K562 (cell line): ENCODE results near the gene CRPPA. TPM values are rescaled to one million over a fixed set of nuclear protein-coding genes. Genes with fewer than 3 reads are reported as not detected.
A peak's percentile ranks its signal among the peaks of the same experiment; 100 is the strongest.

Source experiments
- CAMTA2 ChIP-seq: fragments of 250-450 bp; sonication (Bioruptor Pico); conservative IDR thresholded peaks from 2 replicates; pipeline ENCODE4 v1.5.1; 2022
- CCNT2 ChIP-seq: IDR thresholded peaks from 2 replicates; pipeline ENCODE4 v1.6.1; 2011; ENCODE audit warnings: borderline replicate concordance, low read depth, mild to moderate bottlenecking, moderate library complexity, mixed read lengths, low read length; ENCODE audit not compliant: insufficient read length; ENCODE audit errors: extremely low read depth
- DDX20 ChIP-seq: fragments of 450-650 bp; IDR thresholded peaks from 2 replicates; pipeline ENCODE4 v1.6.1; 2016; ENCODE audit warnings: missing genetic modification characterization, low read depth, mild to moderate bottlenecking, missing compliant biosample characterization, moderate library complexity
- E4F1 ChIP-seq: fragments of 250-450 bp; sonication (Bioruptor Pico); IDR thresholded peaks from 2 replicates; pipeline ENCODE4 v1.5.0; 2021; ENCODE audit warnings: mild to moderate bottlenecking, borderline replicate concordance
- MAFG ChIP-seq: fragments of 450-650 bp; conservative IDR thresholded peaks from 2 replicates; pipeline ENCODE4 v1.6.1; 2016; ENCODE audit warnings: missing genetic modification characterization, missing compliant biosample characterization
- MAZ ChIP-seq, 2 experiments: fragments of 450-650 bp in 1 of 2; sonication (generic) in 1 of 2; formaldehyde crosslinking; IDR thresholded peaks in 1 of 2; conservative IDR thresholded peaks in 1 of 2; 2 replicates each; pipeline versions ENCODE4 v1.4.0 to v1.5.0; 2020; ENCODE audit warnings: mild to moderate bottlenecking in 1 of 2, missing genetic modification reagents in 1 of 2
- MECOM ChIP-seq: fragments of 250-450 bp; sonication (Bioruptor Pico); IDR thresholded peaks from 2 replicates; pipeline ENCODE4 v1.8.0; 2022; ENCODE audit warnings: inconsistent platforms
- POLR2A ChIP-seq: fragments of 450-650 bp; conservative IDR thresholded peaks from 2 replicates; pipeline ENCODE4 v1.6.1; 2016
- POLR3A ChIP-seq: IDR thresholded peaks from 2 replicates; pipeline ENCODE4 v1.6.1; 2011; ENCODE audit warnings: borderline replicate concordance, mild to moderate bottlenecking, moderate library complexity; ENCODE audit not compliant: insufficient read length, insufficient read depth; ENCODE audit errors: extremely low read depth
- PREB ChIP-seq: sonication (generic); formaldehyde crosslinking; IDR thresholded peaks from 2 replicates; pipeline ENCODE4 v1.8.1; 2023; ENCODE audit warnings: mild to moderate bottlenecking, missing genetic modification reagents
- PTRF ChIP-seq: fragments of 450-650 bp; IDR thresholded peaks from 2 replicates; pipeline ENCODE4 v1.6.1; 2016; ENCODE audit warnings: mild to moderate bottlenecking, missing genetic modification characterization, missing compliant biosample characterization
- PTTG1 ChIP-seq: fragments of 450-650 bp; IDR thresholded peaks from 2 replicates; pipeline ENCODE4 v1.6.1; 2016; ENCODE audit warnings: low read depth, mild to moderate bottlenecking, missing genetic modification characterization, missing compliant biosample characterization
- RBFOX2 ChIP-seq: fragments of 200-400 bp; formaldehyde crosslinking; IDR thresholded peaks from 2 replicates; pipeline ENCODE4 v1.6.1; 2017; ENCODE audit warnings: low read depth, mild to moderate bottlenecking, low read length, moderate library complexity
- THAP12 ChIP-seq: fragments of 250-450 bp; sonication (Bioruptor Pico); IDR thresholded peaks from 2 replicates; pipeline ENCODE4 v1.9.0; 2021; ENCODE audit warnings: mild to moderate bottlenecking, inconsistent platforms
- ZNF280B ChIP-seq: fragments of 250-450 bp; sonication (Bioruptor Pico); IDR thresholded peaks from 2 replicates; pipeline ENCODE4 v1.5.1; 2021; ENCODE audit warnings: mild to moderate bottlenecking
- ZNF311 ChIP-seq: fragments of 250-450 bp; sonication (Bioruptor Pico); IDR thresholded peaks from 2 replicates; pipeline ENCODE4 v1.4.0; 2020; ENCODE audit warnings: mild to moderate bottlenecking, moderate library complexity
- ZNF444 ChIP-seq: fragments of 250-450 bp; sonication (Bioruptor Pico); IDR thresholded peaks from 2 replicates; pipeline ENCODE4 v1.4.0; 2020; ENCODE audit warnings: mild to moderate bottlenecking, moderate library complexity
- ZNF766 ChIP-seq: fragments of 200-800 bp; sonication (Bioruptor generic); conservative IDR thresholded peaks from 2 replicates; pipeline ENCODE4 v1.6.1; 2016; ENCODE audit warnings: missing genetic modification characterization, missing compliant biosample characterization
- ZNF79 ChIP-seq: fragments of 250-450 bp; sonication (Bioruptor Pico); IDR thresholded peaks from 2 replicates; pipeline ENCODE4 v1.4.0; 2020; ENCODE audit warnings: low read depth, mild to moderate bottlenecking, moderate library complexity
- polyA plus RNA-seq, 8 experiments: library from polyadenylated mRNA; depleted of rRNA in 4 of 8; stranded (reverse) in 5 of 8; unstranded in 3 of 8; fragments of >200 nt; fragmentation: Nextera tagmentation in 2 of 8; fragmentation: Illumina TruSeq in 1 of 8; extraction: Ambion mirVana in 2 of 8; extraction: Trizol in 1 of 8; gene quantifications; 2 replicates each; pipeline versions ENCODE4 v1.2.1 to v1.2.3, GENCODE V29; 2011 to 2014; ENCODE audit warnings: inconsistent platforms in 1 of 8, missing spikeins in 1 of 8
- total RNA-seq, 7 experiments: library from RNA; depleted of rRNA in 6 of 7; stranded (reverse); fragments of >200 nt in 6 of 7; fragmentation: Illumina TruSeq in 2 of 7; extraction: Trizol in 2 of 7; gene quantifications; 2 replicates each; pipeline versions ENCODE4 v1.2.1 to v1.2.3, GENCODE V29; 2011 to 2021; ENCODE audit warnings: low replicate concordance in 1 of 7

Gene CRPPA
- total and polyA plus RNA-seq, 9 of the 15 experiments (the other 6 are each of a cell fraction or from before 2014, with no cell fraction given), result 3.9 to 14.4 (median 7.8) TPM

- TF ChIP-seq E4F1 (peak; percentile 75; the same call in 1 of the 2 replicates), PTTG1 (peak; percentile 89; the same call in 1 of the 2 replicates), CCNT2 (no peak), ZNF766 (peak; percentile 87; the same call in 1 of the 2 replicates), PREB (CRISPR knock-in tag) (no peak), POLR3A (no peak), CAMTA2 (CRISPR knock-in tag) (0 out of 2 replicates have a peak, but pooled peaks have one; percentile 52), MAZ (CRISPR knock-in tag; conservative IDR thresholded peaks at IDR 0.05 in 1 of 2, IDR thresholded peaks at IDR 0.05 in 1 of 2) (peak in 1 of 2 experiments; percentile 55; a peak in 1 of 4 replicates), THAP12 (no peak), PTRF (tag) (peak; percentile 86), ZNF79 (CRISPR knock-in tag) (peak; percentile 87), MAFG (tag) (0 out of 2 replicates have a peak, but pooled peaks have one; percentile 9), ZNF280B (CRISPR knock-in tag) (0 out of 2 replicates have a peak, but pooled peaks have one; percentile 61), RBFOX2 (no peak), POLR2A (no peak), ZNF311 (CRISPR knock-in tag) (peak; percentile 97), MECOM (CRISPR knock-in tag) (peak; percentile 89), ZNF444 (CRISPR knock-in tag) (peak; percentile 73; the same call in 1 of the 2 replicates), DDX20 (tag) (peak; percentile 94)
Measured at GRCh38 chr7:16419126-16419525, 2.2 kb downstream of the CRPPA start (continued).
